ENCODE results near the gene GALNS.

DNA sequence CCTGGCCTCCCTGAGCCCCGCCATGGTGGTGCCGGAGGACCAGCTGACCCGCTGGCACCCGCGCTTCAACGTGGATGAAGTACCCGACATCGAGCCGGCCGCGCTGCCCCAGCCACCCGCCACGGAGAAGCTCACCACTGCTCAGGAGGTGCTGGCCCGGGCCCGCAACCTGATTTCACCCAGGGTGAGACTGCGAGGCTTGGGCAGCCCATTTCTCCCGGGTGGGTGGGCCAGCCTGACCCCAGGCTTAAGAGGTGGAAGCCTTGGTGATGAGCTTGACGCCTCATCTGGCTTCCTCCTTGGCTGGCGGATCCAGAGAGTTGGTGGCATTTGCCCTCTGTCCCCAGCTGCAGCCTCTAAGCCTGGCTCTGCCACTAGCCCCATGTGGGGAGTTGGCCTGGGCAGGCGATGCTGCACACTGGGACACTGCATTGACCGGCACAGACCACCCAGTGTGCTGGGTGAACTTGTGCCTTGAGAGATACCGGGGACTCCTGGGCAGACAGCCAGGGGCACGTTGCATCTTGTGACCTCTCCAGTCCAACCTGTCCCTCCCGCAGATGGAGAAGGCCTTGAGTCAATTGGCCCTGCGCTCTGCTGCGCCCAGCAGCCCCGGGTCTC lies 50.1 kb downstream of the GALNS start:
- TF ChIP-seq, protein P1, sequence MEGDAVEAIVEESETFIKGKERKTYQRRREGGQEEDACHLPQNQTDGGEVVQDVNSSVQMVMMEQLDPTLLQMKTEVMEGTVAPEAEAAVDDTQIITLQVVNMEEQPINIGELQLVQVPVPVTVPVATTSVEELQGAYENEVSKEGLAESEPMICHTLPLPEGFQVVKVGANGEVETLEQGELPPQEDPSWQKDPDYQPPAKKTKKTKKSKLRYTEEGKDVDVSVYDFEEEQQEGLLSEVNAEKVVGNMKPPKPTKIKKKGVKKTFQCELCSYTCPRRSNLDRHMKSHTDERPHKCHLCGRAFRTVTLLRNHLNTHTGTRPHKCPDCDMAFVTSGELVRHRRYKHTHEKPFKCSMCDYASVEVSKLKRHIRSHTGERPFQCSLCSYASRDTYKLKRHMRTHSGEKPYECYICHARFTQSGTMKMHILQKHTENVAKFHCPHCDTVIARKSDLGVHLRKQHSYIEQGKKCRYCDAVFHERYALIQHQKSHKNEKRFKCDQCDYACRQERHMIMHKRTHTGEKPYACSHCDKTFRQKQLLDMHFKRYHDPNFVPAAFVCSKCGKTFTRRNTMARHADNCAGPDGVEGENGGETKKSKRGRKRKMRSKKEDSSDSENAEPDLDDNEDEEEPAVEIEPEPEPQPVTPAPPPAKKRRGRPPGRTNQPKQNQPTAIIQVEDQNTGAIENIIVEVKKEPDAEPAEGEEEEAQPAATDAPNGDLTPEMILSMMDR (conservative IDR thresholded peaks at IDR 0.05; ENCODE audit: low read length), result no peak
- no peak for TF ChIP-seq EZH2phosphoT487 (IDR thresholded peaks at IDR 0.05; ENCODE audit: borderline replicate concordance, low read depth, low read length)
